Peyer's patch (tissue), 4 donors: ENCODE data around the gene SLC16A2.

Experiments used
- POLR2A ChIP-seq, 2 donors: fragments of 450-650 bp; IDR thresholded peaks; one replicate each; pipeline ENCODE4 v1.5.1; 2017; ENCODE audit warnings: antibody characterized with exemption in 2 of 2, mild to moderate bottlenecking in 2 of 2, moderate library complexity in 2 of 2
- TF ChIP-seq, protein P1 (sequence below), 6 experiments: fragments of 450-650 bp in 4 of 6; fragments of 200-600 bp in 2 of 6; sonication (generic) in 1 of 6; IDR thresholded peaks; one replicate each; pipeline ENCODE4 v1.5.1; 2017 to 2019; ENCODE audit warnings: antibody characterized with exemption in 6 of 6, mild to moderate bottlenecking in 3 of 6, moderate library complexity in 1 of 6

DNA sequence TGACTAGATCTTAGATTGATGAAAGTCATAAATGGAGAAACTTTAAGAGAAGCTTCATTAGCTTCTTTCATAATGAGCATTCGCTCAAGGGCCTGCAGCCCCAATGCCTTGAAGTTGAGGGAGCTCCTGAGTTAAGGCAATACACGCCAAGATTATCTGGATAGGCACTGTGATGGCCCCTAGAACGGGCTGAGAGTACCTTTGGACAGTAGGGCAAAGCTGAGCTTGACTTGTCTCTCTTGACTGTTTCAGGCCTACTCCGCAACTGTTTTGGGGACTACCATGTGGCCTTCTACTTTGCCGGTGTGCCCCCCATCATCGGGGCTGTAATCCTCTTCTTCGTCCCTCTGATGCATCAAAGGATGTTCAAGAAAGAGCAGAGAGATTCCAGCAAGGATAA lies 109.8 kb downstream of the SLC16A2 start:
- TF ChIP-seq, protein P1, sequence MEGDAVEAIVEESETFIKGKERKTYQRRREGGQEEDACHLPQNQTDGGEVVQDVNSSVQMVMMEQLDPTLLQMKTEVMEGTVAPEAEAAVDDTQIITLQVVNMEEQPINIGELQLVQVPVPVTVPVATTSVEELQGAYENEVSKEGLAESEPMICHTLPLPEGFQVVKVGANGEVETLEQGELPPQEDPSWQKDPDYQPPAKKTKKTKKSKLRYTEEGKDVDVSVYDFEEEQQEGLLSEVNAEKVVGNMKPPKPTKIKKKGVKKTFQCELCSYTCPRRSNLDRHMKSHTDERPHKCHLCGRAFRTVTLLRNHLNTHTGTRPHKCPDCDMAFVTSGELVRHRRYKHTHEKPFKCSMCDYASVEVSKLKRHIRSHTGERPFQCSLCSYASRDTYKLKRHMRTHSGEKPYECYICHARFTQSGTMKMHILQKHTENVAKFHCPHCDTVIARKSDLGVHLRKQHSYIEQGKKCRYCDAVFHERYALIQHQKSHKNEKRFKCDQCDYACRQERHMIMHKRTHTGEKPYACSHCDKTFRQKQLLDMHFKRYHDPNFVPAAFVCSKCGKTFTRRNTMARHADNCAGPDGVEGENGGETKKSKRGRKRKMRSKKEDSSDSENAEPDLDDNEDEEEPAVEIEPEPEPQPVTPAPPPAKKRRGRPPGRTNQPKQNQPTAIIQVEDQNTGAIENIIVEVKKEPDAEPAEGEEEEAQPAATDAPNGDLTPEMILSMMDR (IDR thresholded peaks at IDR 0.05) = no peak
- no peak for TF ChIP-seq POLR2A (IDR thresholded peaks at IDR 0.05)
